HepG2 (cell line): ENCODE measurements around the gene CTDP1.

Experiments used
- CBX5 ChIP-seq: sonication (generic); formaldehyde crosslinking; IDR thresholded peaks from 2 replicates; pipeline ENCODE4 v1.4.0; 2020; ENCODE audit warnings: missing genetic modification reagents, borderline replicate concordance
- POLR2A ChIP-seq, 2 experiments: IDR thresholded peaks; 2 replicates each; pipeline ENCODE4 v1.6.1; 2011; ENCODE audit warnings: low read depth in 2 of 2, low read length in 2 of 2, mild to moderate bottlenecking in 1 of 2, moderate library complexity in 1 of 2; ENCODE audit not compliant: insufficient read depth in 1 of 2
- POLR2AphosphoS2 ChIP-seq: IDR thresholded peaks from 2 replicates; pipeline ENCODE4 v1.6.1; 2011; ENCODE audit warnings: low read depth, low read length, improper control_type of control experiment
- SMARCC2 ChIP-seq: fragments of 450-650 bp; IDR thresholded peaks from 2 replicates; pipeline ENCODE4 v1.6.1; 2017; ENCODE audit warnings: antibody characterized with exemption, mild to moderate bottlenecking
- SP2 ChIP-seq: sonication (generic); formaldehyde crosslinking; IDR thresholded peaks from 2 replicates; pipeline ENCODE4 v1.5.1; 2020; ENCODE audit warnings: mild to moderate bottlenecking, missing genetic modification reagents
- ZNF138 ChIP-seq: sonication (generic); formaldehyde crosslinking; IDR thresholded peaks from 2 replicates; pipeline ENCODE4 v1.5.0; 2020; ENCODE audit warnings: mild to moderate bottlenecking, low read depth, missing genetic modification reagents
- ZNF768 ChIP-seq: sonication (generic); formaldehyde crosslinking; IDR thresholded peaks from 2 replicates; pipeline ENCODE4 v1.4.0; 2020; ENCODE audit warnings: missing genetic modification reagents
- ZNF790 ChIP-seq: sonication (generic); formaldehyde crosslinking; IDR thresholded peaks from 2 replicates; pipeline ENCODE4 v1.8.0; 2022; ENCODE audit warnings: missing genetic modification reagents, mild to moderate bottlenecking, borderline replicate concordance
- ZSCAN5A ChIP-seq: sonication (generic); formaldehyde crosslinking; IDR thresholded peaks from 2 replicates; pipeline ENCODE4 v1.8.0; 2022; ENCODE audit warnings: mild to moderate bottlenecking, missing genetic modification reagents, borderline replicate concordance

GRCh38 chr18:79786786-79787526 lies 107.4 kb downstream of the CTDP1 start:
- TF ChIP-seq ZNF138 (no peak), CBX5 (CRISPR knock-in tag) (no peak), POLR2A (IDR thresholded peaks at IDR 0.05; ENCODE audit: insufficient read depth in 1 of 2, low read depth in 2 of 2, low read length in 2 of 2) (no peak), SMARCC2 (no peak), SP2 (no peak), ZSCAN5A (no peak), POLR2AphosphoS2 (no peak), ZNF768 (CRISPR knock-in tag) (no peak), ZNF790 (no peak)
